ENCODE measurements around the gene PDE4D. TPM values are rescaled to one million over a fixed set of nuclear protein-coding genes. Genes with fewer than 3 reads are reported as not detected.

PDE4D gene
- total RNA-seq, 1 experiment from 2014 or later, result 2.1 TPM

DNA sequence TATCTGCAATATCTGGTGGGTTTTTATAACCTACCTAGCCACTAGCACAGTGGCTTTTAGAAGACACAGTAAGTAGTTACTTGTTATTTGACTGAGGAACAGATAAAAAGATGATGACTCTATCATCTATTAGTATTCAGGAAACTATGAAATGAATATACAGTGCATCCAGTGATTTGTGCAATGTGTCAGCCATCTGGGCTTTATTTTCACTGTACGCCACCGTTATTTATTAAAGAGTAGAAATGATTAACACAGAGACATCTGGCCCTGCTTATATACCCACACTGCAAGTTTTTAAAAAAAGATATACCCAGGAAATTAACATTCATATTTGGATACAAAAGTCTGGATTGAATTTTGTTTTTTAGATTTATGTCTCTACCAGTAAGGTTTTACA lies 408.4 kb downstream of the PDE4D start:
- H3K27ac Mint-ChIP-seq, result no peak overlapping the region

More for the DNA sequence above, 408.4 kb downstream of the PDE4D start:
- no peak overlapping the region for H2BK12ac ChIP-seq (ENCODE audit: insufficient read length, low read depth, low read length)
- H4K20me1 ChIP-seq (ENCODE audit: control insufficient read depth, insufficient read depth, insufficient read length), result no peaks in the 10 kb centered on the region
- Mint-ChIP-seq H3K36me3 (ENCODE audit: insufficient read depth in 1 of 3, low read depth in 3 of 3) (no peaks in the 10 kb centered on the region; a peak in 1 of 7 replicates), H3K4me1 (peaks cover 16 to 32% of the 10 kb centered on the region in 2 experiments), H3K27me3 (ENCODE audit: low read depth) (no peaks in the 10 kb centered on the region), H3K4me3 (no peak overlapping the region), H3K9me3 (no peaks in the 10 kb centered on the region)
- H3K27ac ChIP-seq (ENCODE audit: insufficient read length, low read depth, low read length), result no peak overlapping the region
- H4K91ac ChIP-seq (ENCODE audit: insufficient read length, low read depth, low read length), result no peak overlapping the region
- H3K14ac ChIP-seq (ENCODE audit: insufficient read depth, low read length), result no peak overlapping the region
- H2AFZ ChIP-seq (ENCODE audit: low read length), result no peak overlapping the region
- no peak overlapping the region for H4K5ac ChIP-seq (ENCODE audit: insufficient read length, low read depth, low read length)
- WGBS (ENCODE audit: extremely low coverage, insufficient read length, low lambda C conversion rate), result no CpG with 5 or more reads among the region's 2 CpGs
- no peaks in the 10 kb centered on the region for H3K27me3 ChIP-seq (ENCODE audit: insufficient read depth, low read length)
- no peak overlapping the region for H3K23ac ChIP-seq (ENCODE audit: insufficient read length, low read depth, low read length)
- peaks cover 3% of the 10 kb centered on the region; the same call in 1 of the 2 replicates for H3K4me1 ChIP-seq (ENCODE audit: insufficient read depth, low read length)
- H3K18ac ChIP-seq (ENCODE audit: insufficient read length, low read depth, low read length), result no peak overlapping the region
- TF ChIP-seq, protein P1, sequence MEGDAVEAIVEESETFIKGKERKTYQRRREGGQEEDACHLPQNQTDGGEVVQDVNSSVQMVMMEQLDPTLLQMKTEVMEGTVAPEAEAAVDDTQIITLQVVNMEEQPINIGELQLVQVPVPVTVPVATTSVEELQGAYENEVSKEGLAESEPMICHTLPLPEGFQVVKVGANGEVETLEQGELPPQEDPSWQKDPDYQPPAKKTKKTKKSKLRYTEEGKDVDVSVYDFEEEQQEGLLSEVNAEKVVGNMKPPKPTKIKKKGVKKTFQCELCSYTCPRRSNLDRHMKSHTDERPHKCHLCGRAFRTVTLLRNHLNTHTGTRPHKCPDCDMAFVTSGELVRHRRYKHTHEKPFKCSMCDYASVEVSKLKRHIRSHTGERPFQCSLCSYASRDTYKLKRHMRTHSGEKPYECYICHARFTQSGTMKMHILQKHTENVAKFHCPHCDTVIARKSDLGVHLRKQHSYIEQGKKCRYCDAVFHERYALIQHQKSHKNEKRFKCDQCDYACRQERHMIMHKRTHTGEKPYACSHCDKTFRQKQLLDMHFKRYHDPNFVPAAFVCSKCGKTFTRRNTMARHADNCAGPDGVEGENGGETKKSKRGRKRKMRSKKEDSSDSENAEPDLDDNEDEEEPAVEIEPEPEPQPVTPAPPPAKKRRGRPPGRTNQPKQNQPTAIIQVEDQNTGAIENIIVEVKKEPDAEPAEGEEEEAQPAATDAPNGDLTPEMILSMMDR (conservative IDR thresholded peaks at IDR 0.05), result no peak
- no peak overlapping the region for H3K4me2 ChIP-seq (ENCODE audit: insufficient read depth, insufficient read length, low read length)
- H2BK120ac ChIP-seq (ENCODE audit: low read depth, low read length, poor library complexity, severe bottlenecking), result no peak overlapping the region
- H2BK20ac ChIP-seq (ENCODE audit: low read depth, low read length, poor library complexity, severe bottlenecking), result no peak overlapping the region
- H3K79me1 ChIP-seq (ENCODE audit: insufficient read depth, low read depth, low read length, poor library complexity, severe bottlenecking), result no peaks in the 10 kb centered on the region
- no peaks in the 10 kb centered on the region for H3K23me2 ChIP-seq (ENCODE audit: insufficient read length, low read depth, low read length, poor library complexity, severe bottlenecking)
- H4K8ac ChIP-seq (replicated peaks; ENCODE audit: insufficient read length, low read depth, low read length), result no peak overlapping the region
- H2BK5ac ChIP-seq (ENCODE audit: insufficient read length, low read length), result no peak overlapping the region
- no peak overlapping the region for H2AK5ac ChIP-seq (ENCODE audit: insufficient read length, low read length)
- H3K79me2 ChIP-seq (ENCODE audit: insufficient read depth, low read length), result no peaks in the 10 kb centered on the region
- H3K9me3 ChIP-seq (ENCODE audit: control insufficient read depth, low read depth, low read length), result no peaks in the 10 kb centered on the region
- no peak for DNase-seq
- H3K9ac ChIP-seq (ENCODE audit: extremely low read depth, insufficient read length, low read length), result no peak overlapping the region
- no peak overlapping the region for H3T11ph ChIP-seq (ENCODE audit: low read length)
- H3K4ac ChIP-seq (ENCODE audit: low read depth, low read length), result no peak overlapping the region
- H3K56ac ChIP-seq (ENCODE audit: insufficient read length, low read depth, low read length), result no peak overlapping the region
- H2BK15ac ChIP-seq (ENCODE audit: low read depth, low read length), result no peak overlapping the region
